Measurements from ENCODE around the gene GREM1. TPM values are rescaled to one million over a fixed set of nuclear protein-coding genes. Genes with fewer than 3 reads are reported as not detected.

Gene GREM1
- total RNA-seq, 1 experiment from 2014 or later: 2.2 TPM

- BruUV-seq (replicated peaks): no TSS peak
- TF ChIP-seq EZH2 (IDR thresholded peaks at IDR 0.05; ENCODE audit: borderline replicate concordance, low read depth, low read length, poor library complexity, severe bottlenecking) (no peak), CTCF (conservative IDR thresholded peaks at IDR 0.05; ENCODE audit: low read depth, low read length) (no peak)
- no peak for DNase-seq (ENCODE audit: low spot score)
- Histone ChIP-seq H3K36me3 (ENCODE audit: insufficient read depth, low read length, poor library complexity, severe bottlenecking) (no peaks in the 10 kb centered on the region), H3K27ac (ENCODE audit: low read depth, low read length, poor library complexity, severe bottlenecking) (no peak overlapping the region), H3K4me3 (ENCODE audit: low read depth, low read length, poor library complexity, severe bottlenecking) (no peak overlapping the region), H3K9me3 (ENCODE audit: low read depth, low read length, poor library complexity, severe bottlenecking) (no peaks in the 10 kb centered on the region), H3K4me1 (ENCODE audit: insufficient read depth, low read length, poor library complexity, severe bottlenecking) (no peaks in the 10 kb centered on the region), H3K27me3 (replicated peaks; ENCODE audit: insufficient read depth, low read depth, low read length, poor library complexity) (peaks cover 23% of the 10 kb centered on the region)
- intact Hi-C loops (cut with micrococcal nuclease; ENCODE audit: unreplicated experiment): loop anchor here (10.0 kb wide), 1 partner anchor 62 kb away; no protein-coding TSS in a partner anchor
- ChIA-PET POLR2A (ENCODE audit: low non-redundant PET) (no interaction called here), CTCF (no interaction called here)
Observed at GRCh38 chr15:32733281-32733680, 15.5 kb downstream of the GREM1 start.

- ChIA-PET CTCF (no interaction called here), POLR2A (ENCODE audit: low non-redundant PET) (no interaction called here)
- Histone ChIP-seq H3K4me1 (ENCODE audit: insufficient read depth, low read length, poor library complexity, severe bottlenecking) (no peaks in the 10 kb centered on the region), H3K27ac (ENCODE audit: low read depth, low read length, poor library complexity, severe bottlenecking) (no peak overlapping the region), H3K4me3 (ENCODE audit: low read depth, low read length, poor library complexity, severe bottlenecking) (no peak overlapping the region), H3K9me3 (ENCODE audit: low read depth, low read length, poor library complexity, severe bottlenecking) (no peaks in the 10 kb centered on the region), H3K27me3 (replicated peaks; ENCODE audit: insufficient read depth, low read depth, low read length, poor library complexity) (peaks cover 23% of the 10 kb centered on the region), H3K36me3 (ENCODE audit: insufficient read depth, low read length, poor library complexity, severe bottlenecking) (no peaks in the 10 kb centered on the region)
- intact Hi-C loops (cut with micrococcal nuclease; ENCODE audit: unreplicated experiment): loop anchor here (10.0 kb wide), 1 partner anchor 59 kb away; no protein-coding TSS in a partner anchor
- DNase-seq (ENCODE audit: low spot score): no peak
- no peak for TF ChIP-seq CTCF (conservative IDR thresholded peaks at IDR 0.05; ENCODE audit: low read depth, low read length)
- TF ChIP-seq EZH2 (IDR thresholded peaks at IDR 0.05; ENCODE audit: borderline replicate concordance, low read depth, low read length, poor library complexity, severe bottlenecking): no peak
- no TSS peak for BruUV-seq (replicated peaks)
Observed at GRCh38 chr15:32735989-32736700, 18.3 kb downstream of the GREM1 start.

GRCh38 chr15:32736701-32737061 lies 18.9 kb downstream of the GREM1 start:
- Histone ChIP-seq H3K27me3 (replicated peaks; ENCODE audit: insufficient read depth, low read depth, low read length, poor library complexity) (peaks cover 23% of the 10 kb centered on the region), H3K36me3 (ENCODE audit: insufficient read depth, low read length, poor library complexity, severe bottlenecking) (no peaks in the 10 kb centered on the region), H3K27ac (ENCODE audit: low read depth, low read length, poor library complexity, severe bottlenecking) (no peak overlapping the region), H3K9me3 (ENCODE audit: low read depth, low read length, poor library complexity, severe bottlenecking) (no peaks in the 10 kb centered on the region), H3K4me1 (ENCODE audit: insufficient read depth, low read length, poor library complexity, severe bottlenecking) (no peaks in the 10 kb centered on the region), H3K4me3 (ENCODE audit: low read depth, low read length, poor library complexity, severe bottlenecking) (no peak overlapping the region)
- no TSS peak for BruUV-seq (replicated peaks)
- DNase-seq (ENCODE audit: low spot score): no peak
- no peak for TF ChIP-seq CTCF (conservative IDR thresholded peaks at IDR 0.05; ENCODE audit: low read depth, low read length)
- no peak for TF ChIP-seq EZH2 (IDR thresholded peaks at IDR 0.05; ENCODE audit: borderline replicate concordance, low read depth, low read length, poor library complexity, severe bottlenecking)
- ChIA-PET POLR2A (ENCODE audit: low non-redundant PET) (no interaction called here), CTCF (no interaction called here)
- intact Hi-C loops (cut with micrococcal nuclease; ENCODE audit: unreplicated experiment): loop anchor here (10.0 kb wide), 1 partner anchor 58 kb away; no protein-coding TSS in a partner anchor
